Activated B cell treated with CpG ODN at 0.5 μM for 24 hours (primary cell): ENCODE results near the gene VPS37B. TPM values are rescaled to one million over a fixed set of nuclear protein-coding genes. Genes with fewer than 3 reads are reported as not detected.

Experiments used
- ATAC-seq: fragments of 200-7000 bp; cut with Tn5 transposase; one replicate; pipeline ENCODE4 v1.10.0; 2021; ENCODE audit warnings: low read depth, mild to moderate bottlenecking, moderate library complexity
- CTCF ChIA-PET: fragments of 350-600 bp; sonication (Branson Sonifier 250); formaldehyde crosslinking; loops from one replicate; lab custom pipeline; 2021; ENCODE audit warnings: antibody characterized with exemption; lab: Charles Lee
- POLR2A ChIA-PET: fragments of 350-600 bp; sonication (Branson Sonifier 250); formaldehyde crosslinking; loops from one replicate; lab custom pipeline; 2021; ENCODE audit warnings: antibody characterized with exemption; lab: Charles Lee
- DNase-seq: peaks from one replicate; pipeline ENCODE4 v3.0.0; 2022
- H3K27ac Mint-ChIP-seq: one replicate; pipeline ENCODE4 v1.8.0; 2020; ENCODE audit warnings: mixed read lengths
- H3K27me3 Mint-ChIP-seq: one replicate; pipeline ENCODE4 v1.8.0; 2021; ENCODE audit warnings: mixed read lengths
- H3K36me3 Mint-ChIP-seq: one replicate; pipeline ENCODE4 v1.8.0; 2021; ENCODE audit warnings: low read depth, mixed read lengths
- H3K4me1 Mint-ChIP-seq: one replicate; pipeline ENCODE4 v1.8.0; 2021; ENCODE audit warnings: mixed read lengths
- H3K4me3 Mint-ChIP-seq: one replicate; pipeline ENCODE4 v1.8.0; 2020; ENCODE audit warnings: mild to moderate bottlenecking, mixed read lengths
- H3K9me3 Mint-ChIP-seq: one replicate; pipeline ENCODE4 v1.8.0; 2020; ENCODE audit warnings: mixed read lengths
- intact Hi-C: fragments of 100-400 bp; cut with micrococcal nuclease; formaldehyde crosslinking; loops from one replicate; pipeline ENCODE4 v1.15.1; 2024
- total RNA-seq: library from RNA; stranded (reverse); gene quantifications from 2 replicates; pipeline ENCODE4 v1.2.3, GENCODE V29; 2022
- TF ChIP-seq, protein P1 (sequence below): fragments of 200-600 bp; IDR thresholded peaks from one replicate; pipeline ENCODE4 v1.8.0; 2022; ENCODE audit warnings: antibody characterized with exemption, mild to moderate bottlenecking

Gene VPS37B
- total RNA-seq, 1 donor from 2014 or later = 54.1 TPM

DNA sequence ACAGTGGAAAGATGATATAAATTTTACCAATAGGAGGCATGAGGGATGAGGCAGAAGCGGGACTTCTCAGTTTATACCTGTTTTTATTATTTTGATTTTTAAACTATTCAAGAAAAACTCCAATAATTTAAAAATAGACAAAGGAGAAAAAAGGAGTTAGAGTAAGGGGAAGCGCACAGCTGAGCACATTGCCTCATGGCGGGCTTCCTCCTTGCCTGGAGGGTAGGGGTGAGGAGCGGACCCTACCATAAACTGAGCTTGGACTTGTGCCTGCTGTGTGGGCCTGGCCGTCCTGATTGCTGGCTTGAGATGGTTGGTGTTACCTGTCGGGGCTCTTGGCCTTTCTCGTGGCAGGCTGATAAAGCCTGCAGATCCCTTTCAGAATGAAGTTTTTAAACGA lies 75.8 kb downstream of the VPS37B start:
- DNase-seq = no peak
- peak overlapping the region; percentile 60 for H3K4me3 Mint-ChIP-seq
- H3K36me3 Mint-ChIP-seq = no peaks in the 10 kb centered on the region
- H3K9me3 Mint-ChIP-seq = no peaks in the 10 kb centered on the region
- ATAC-seq = no peak
- ChIA-PET POLR2A (interaction anchor here (0.6 to 3.2 kb wide), 6 partner anchors 12 to 52 kb away, joined by 4 to 7 read pairs (median 5); no protein-coding TSS in a partner anchor), CTCF (interaction anchor here (1.4 kb wide), 1 partner anchor 14 kb away, joined by 4 read pairs; no protein-coding TSS in a partner anchor)
- TF ChIP-seq, protein P1, sequence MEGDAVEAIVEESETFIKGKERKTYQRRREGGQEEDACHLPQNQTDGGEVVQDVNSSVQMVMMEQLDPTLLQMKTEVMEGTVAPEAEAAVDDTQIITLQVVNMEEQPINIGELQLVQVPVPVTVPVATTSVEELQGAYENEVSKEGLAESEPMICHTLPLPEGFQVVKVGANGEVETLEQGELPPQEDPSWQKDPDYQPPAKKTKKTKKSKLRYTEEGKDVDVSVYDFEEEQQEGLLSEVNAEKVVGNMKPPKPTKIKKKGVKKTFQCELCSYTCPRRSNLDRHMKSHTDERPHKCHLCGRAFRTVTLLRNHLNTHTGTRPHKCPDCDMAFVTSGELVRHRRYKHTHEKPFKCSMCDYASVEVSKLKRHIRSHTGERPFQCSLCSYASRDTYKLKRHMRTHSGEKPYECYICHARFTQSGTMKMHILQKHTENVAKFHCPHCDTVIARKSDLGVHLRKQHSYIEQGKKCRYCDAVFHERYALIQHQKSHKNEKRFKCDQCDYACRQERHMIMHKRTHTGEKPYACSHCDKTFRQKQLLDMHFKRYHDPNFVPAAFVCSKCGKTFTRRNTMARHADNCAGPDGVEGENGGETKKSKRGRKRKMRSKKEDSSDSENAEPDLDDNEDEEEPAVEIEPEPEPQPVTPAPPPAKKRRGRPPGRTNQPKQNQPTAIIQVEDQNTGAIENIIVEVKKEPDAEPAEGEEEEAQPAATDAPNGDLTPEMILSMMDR = no peak
- H3K27me3 Mint-ChIP-seq = no peaks in the 10 kb centered on the region
- peaks cover 63% of the 10 kb centered on the region for H3K4me1 Mint-ChIP-seq
- peak overlapping the region; percentile 95 for H3K27ac Mint-ChIP-seq
- intact Hi-C loops = loop anchor here (1.0 to 5.0 kb wide), 3 partner anchors 16 to 318 kb away; partner anchors contain the start of gene ZCCHC8

DNA sequence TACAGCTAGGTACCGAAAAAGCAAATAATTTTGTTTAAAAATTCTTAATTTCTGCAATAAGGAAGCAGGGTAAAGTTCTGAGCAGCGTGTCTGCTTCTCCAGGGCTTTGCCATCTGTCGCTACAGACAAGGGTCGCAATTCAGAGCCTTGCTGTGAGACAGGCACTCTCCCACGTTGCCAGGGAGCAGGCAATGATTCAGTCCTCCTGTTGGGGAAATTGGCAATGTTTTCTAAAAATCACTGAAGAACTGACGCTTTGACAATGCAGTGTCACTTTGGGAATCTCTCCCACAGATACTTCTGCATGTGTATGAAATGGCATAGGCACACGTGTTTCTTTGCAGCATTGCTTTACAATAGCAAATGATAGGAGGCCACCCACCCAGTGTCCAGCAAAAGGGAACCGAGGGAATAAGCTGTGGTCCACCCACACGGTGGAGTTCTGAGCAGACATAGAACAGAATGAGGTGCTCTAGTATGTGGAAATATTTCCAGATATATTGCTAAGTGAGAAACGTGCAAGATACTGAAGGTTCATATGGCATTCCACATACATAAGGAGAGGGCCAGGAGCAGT lies 76.6 kb downstream of the VPS37B start:
- TF ChIP-seq, protein P1 = no peak
- Mint-ChIP-seq H3K27me3 (no peaks in the 10 kb centered on the region), H3K27ac (peak overlapping the region; percentile 95), H3K4me1 (peaks cover 68% of the 10 kb centered on the region), H3K36me3 (no peaks in the 10 kb centered on the region), H3K9me3 (no peaks in the 10 kb centered on the region), H3K4me3 (no peak overlapping the region)
- POLR2A ChIA-PET = interaction anchor here (1.3 to 1.7 kb wide), 2 partner anchors 17 kb away, joined by 3 to 7 read pairs; no protein-coding TSS in a partner anchor
- intact Hi-C loops = no loop called here
- ATAC-seq (no peak), DNase-seq (no peak)
- CTCF ChIA-PET = interaction anchor here (1.4 kb wide), 1 partner anchor 15 kb away, joined by 4 read pairs; no protein-coding TSS in a partner anchor

Other genes with a start within 250 kb of the VPS37B start
- not detected in 2 replicates for gene HCAR2, start 192.8 kb downstream of the VPS37B start, total RNA-seq
- gene HCAR3, start 179.3 kb downstream of the VPS37B start, total RNA-seq = not detected in 2 replicates
- not detected in 2 replicates for gene HCAR1, start 165.3 kb downstream of the VPS37B start, total RNA-seq
- 50.5 and 53.3 TPM in 2 replicates for gene DENR, start 143.3 kb downstream of the VPS37B start, total RNA-seq
- 1.6 and 1.7 TPM in 2 replicates for gene CCDC62, start 121.6 kb downstream of the VPS37B start, total RNA-seq
- gene HIP1R, start 60.7 kb downstream of the VPS37B start, total RNA-seq = 132 and 154 TPM in 2 replicates
- gene ABCB9, start 70.3 kb upstream of the VPS37B start, total RNA-seq = 2.0 and 4.6 TPM in 2 replicates
- 21.7 and 22.8 TPM in 2 replicates for gene OGFOD2, start 79.1 kb upstream of the VPS37B start, total RNA-seq
- 163 and 178 TPM in 2 replicates for gene ARL6IP4, start 84.6 kb upstream of the VPS37B start, total RNA-seq